GM12878 (cell line): ENCODE results near the gene CDRT15. TPM values are rescaled to one million over a fixed set of nuclear protein-coding genes. Genes with fewer than 3 reads are reported as not detected.

Experiments used
- ATAC-seq: fragments of 200-7000 bp; cut with Tn5 transposase; 3 replicates; pipeline ENCODE4 v1.9.1; 2020; ENCODE audit warnings: mild to moderate bottlenecking, moderate library complexity
- BruUV-seq: library from RNA; stranded (reverse); fragments of 400-500 nt; replicated peaks from 2 replicates; lab custom pipeline; 2021; lab: Mats Ljungman, UMichigan
- CTCF ChIA-PET: fragments of 300-600 bp; sonication (Branson Sonifier 250); formaldehyde crosslinking; extraction: SDS; loops from one replicate; lab custom pipeline; 2021; ENCODE audit warnings: inconsistent platforms; lab: Yijun Ruan, JAX
- POLR2A ChIA-PET: fragments of 350-600 bp; formaldehyde crosslinking; extraction: SDS; loops from one replicate; lab custom pipeline; 2021; ENCODE audit warnings: inconsistent platforms; lab: Charles Lee
- RAD21 ChIA-PET: fragments of 300-600 bp; sonication (Branson Sonifier 250); formaldehyde crosslinking; loops from one replicate; lab custom pipeline; 2023; ENCODE audit warnings: antibody characterized with exemption; ENCODE audit not compliant: unreplicated experiment; lab: Charles Lee
- SMC1A ChIA-PET: fragments of 300-600 bp; sonication (Branson Sonifier 250); formaldehyde crosslinking; loops from one replicate; lab custom pipeline; 2023; ENCODE audit not compliant: unreplicated experiment, uncharacterized antibody; lab: Charles Lee
- DNase-seq: peaks from one replicate; pipeline ENCODE4 v3.0.0-alpha.2; 2011; ENCODE audit warnings: low read depth, low spot score
- FAIRE-seq: peaks from 3 replicates; lab custom pipeline; 2011; peaks lifted over from hg19 to GRCh38; lab: Jason Lieb, UNC
- H2AFZ ChIP-seq: 2 replicates; pipeline ENCODE4 v1.6.0; 2011; ENCODE audit warnings: low read depth, low read length, control low read depth; ENCODE audit not compliant: control insufficient read depth
- H3K27ac ChIP-seq: 2 replicates; pipeline ENCODE4 v1.5.1; 2011; ENCODE audit warnings: control low read depth; ENCODE audit not compliant: control insufficient read depth, insufficient read depth
- H3K27me3 ChIP-seq, 2 experiments: replicated peaks in 1 of 2; 2 replicates each; pipeline versions ENCODE4 v1.6.0 to v1.6.1; 2011; ENCODE audit warnings: low read length in 1 of 2; ENCODE audit not compliant: control insufficient read depth in 2 of 2, insufficient read depth in 2 of 2
- H3K36me3 ChIP-seq, 2 experiments: 2 replicates each; pipeline ENCODE4 v1.5.1; 2011; ENCODE audit warnings: low read length in 1 of 2; ENCODE audit not compliant: control insufficient read depth in 2 of 2, insufficient read depth in 2 of 2
- H3K4me1 ChIP-seq: 2 replicates; pipeline ENCODE4 v1.6.1; 2011; ENCODE audit warnings: mild to moderate bottlenecking, low read length, moderate library complexity, mixed read lengths; ENCODE audit not compliant: control insufficient read depth, insufficient read depth
- H3K4me2 ChIP-seq: 2 replicates; pipeline ENCODE4 v1.6.0; 2011; ENCODE audit warnings: control low read depth; ENCODE audit not compliant: control insufficient read depth, insufficient read depth
- H3K4me3 ChIP-seq: fragments of 200-600 bp; sonication (generic); 2 replicates; pipeline ENCODE4 v1.5.1; 2016
- H3K79me2 ChIP-seq: 2 replicates; pipeline ENCODE4 v1.6.0; 2011; ENCODE audit warnings: low read length; ENCODE audit not compliant: control insufficient read depth, insufficient read depth
- H3K9ac ChIP-seq: 2 replicates; pipeline ENCODE4 v1.8.0; 2011; ENCODE audit warnings: low read length, control low read depth, mixed read lengths; ENCODE audit not compliant: control insufficient read depth, insufficient read depth
- H3K9me3 ChIP-seq: replicated peaks from 3 replicates; pipeline ENCODE4 v1.5.1; 2011; ENCODE audit warnings: mild to moderate bottlenecking, low read length; ENCODE audit not compliant: control insufficient read depth, insufficient read depth
- H4K20me1 ChIP-seq: 2 replicates; pipeline ENCODE4 v1.6.0; 2011; ENCODE audit not compliant: control insufficient read depth, insufficient read depth
- BACH1 ChIP-seq: fragments of 450-650 bp; IDR thresholded peaks from 2 replicates; pipeline ENCODE4 v1.6.1; 2017; ENCODE audit warnings: mild to moderate bottlenecking, borderline replicate concordance
- BHLHE40 ChIP-seq, 2 experiments: fragments of 450-650 bp in 1 of 2; IDR thresholded peaks; 2 replicates each; pipeline ENCODE4 v1.6.1; 2011 to 2017; ENCODE audit warnings: low read depth in 2 of 2, borderline replicate concordance in 1 of 2, improper control_type of control experiment in 1 of 2, low read length in 1 of 2, mild to moderate bottlenecking in 1 of 2
- CHD4 ChIP-seq: fragments of 200-600 bp; sonication (generic); IDR thresholded peaks from 2 replicates; pipeline ENCODE4 v1.6.1; 2016; ENCODE audit warnings: mild to moderate bottlenecking
- ETV6 ChIP-seq, 2 experiments: fragments of 450-650 bp in 1 of 2; IDR thresholded peaks in 1 of 2; conservative IDR thresholded peaks in 1 of 2; 2 replicates each; pipeline ENCODE4 v1.6.1; 2014; ENCODE audit warnings: antibody characterized with exemption in 1 of 2, borderline replicate concordance in 1 of 2, low read depth in 1 of 2, mild to moderate bottlenecking in 1 of 2, moderate library complexity in 1 of 2
- FOXM1 ChIP-seq: IDR thresholded peaks from 2 replicates; pipeline ENCODE4 v1.6.1; 2012; ENCODE audit warnings: low read depth, mild to moderate bottlenecking, inconsistent platforms, low read length, moderate library complexity
- GABPA ChIP-seq: IDR thresholded peaks from 2 replicates; pipeline ENCODE4 v1.6.1; 2014; ENCODE audit warnings: antibody characterized with exemption, low read depth, mild to moderate bottlenecking, inconsistent platforms
- GATAD2B ChIP-seq: fragments of 450-650 bp; conservative IDR thresholded peaks from 2 replicates; pipeline ENCODE4 v1.6.1; 2017; ENCODE audit warnings: low read depth, mild to moderate bottlenecking, moderate library complexity
- MEF2A ChIP-seq: IDR thresholded peaks from 2 replicates; pipeline ENCODE4 v1.6.1; 2011; ENCODE audit warnings: low read depth, mild to moderate bottlenecking, low read length, moderate library complexity; ENCODE audit not compliant: insufficient read depth
- NKRF ChIP-seq: fragments of 450-650 bp; conservative IDR thresholded peaks from 2 replicates; pipeline ENCODE4 v1.6.1; 2017; ENCODE audit warnings: mild to moderate bottlenecking, moderate library complexity
- NR2C1 ChIP-seq: fragments of 450-650 bp; IDR thresholded peaks from 2 replicates; pipeline ENCODE4 v1.6.1; 2017; ENCODE audit warnings: antibody characterized with exemption, mild to moderate bottlenecking, moderate library complexity
- REST ChIP-seq: IDR thresholded peaks from 2 replicates; pipeline ENCODE4 v1.6.1; 2012; ENCODE audit warnings: mild to moderate bottlenecking, low read depth, low read length
- SUPT20H ChIP-seq: IDR thresholded peaks from 2 replicates; pipeline ENCODE4 v1.6.1; 2011; ENCODE audit warnings: low read depth, mild to moderate bottlenecking, low read length, moderate library complexity, borderline replicate concordance; ENCODE audit not compliant: control insufficient read depth
- ZBTB11 ChIP-seq: fragments of 450-650 bp; formaldehyde crosslinking; IDR thresholded peaks from 2 replicates; pipeline ENCODE4 v1.5.0; 2022; ENCODE audit warnings: mild to moderate bottlenecking, missing genetic modification characterization
- WGBS: methylation state at CpG from one replicate; pipeline ENCODE4 v1.1.6; 2016; ENCODE audit warnings: low lambda C conversion rate; ENCODE audit not compliant: insufficient replicate concordance, insufficient coverage; ENCODE audit errors: missing lambda C conversion rate; 5-methylcytosine and 5-hydroxymethylcytosine counted together
- in situ Hi-C: fragments of 300-500 bp; cut with MboI; formaldehyde crosslinking; loops from 9 replicates; pipeline ENCODE4 v1.14.3; 2018; ENCODE audit warnings: mixed read lengths
- intact Hi-C: fragments of 100-400 bp; cut with micrococcal nuclease; formaldehyde crosslinking; loops from one replicate; pipeline ENCODE4 v1.14.2; 2022; ENCODE audit not compliant: unreplicated experiment
- polyA plus RNA-seq, 11 experiments: library from polyadenylated mRNA; depleted of rRNA in 4 of 11; unstranded in 6 of 11; stranded (reverse) in 5 of 11; fragments of >200 nt; fragmentation: Nextera tagmentation in 4 of 11; fragmentation: Illumina TruSeq in 1 of 11; extraction: Ambion mirVana in 4 of 11; extraction: Trizol in 1 of 11; gene quantifications; 1 replicate in 1 of 11; 2 replicates in 10 of 11; pipeline versions ENCODE4 v1.2.1 to v1.2.3, GENCODE V29; 2011 to 2016; ENCODE audit warnings: inconsistent platforms in 2 of 11, missing spikeins in 2 of 11, low read depth in 1 of 11
- total RNA-seq, 4 experiments: library from RNA; depleted of rRNA in 3 of 4; stranded (reverse); fragments of >200 nt in 3 of 4; fragmentation: Illumina TruSeq in 1 of 4; extraction: Trizol in 1 of 4; gene quantifications; 2 replicates each; pipeline versions ENCODE4 v1.2.1 to v1.2.3, GENCODE V29; 2013 to 2021

CDRT15 gene
- total and polyA plus RNA-seq, 10 of the 15 experiments (the other 5 are each of a cell fraction or from before 2014, with no cell fraction given): 0.29 TPM; not detected in 9

- no peak for TF ChIP-seq REST
- no peak for TF ChIP-seq ZBTB11 (CRISPR knock-in tag)
- TF ChIP-seq ETV6 (conservative IDR thresholded peaks at IDR 0.05 in 1 of 2, IDR thresholded peaks at IDR 0.05 in 1 of 2; ENCODE audit: borderline replicate concordance in 1 of 2, low read depth in 1 of 2): no peak
These were observed 28.9 kb downstream of the CDRT15 start (continued) for GRCh38 chr17:14207791-14208190.

GRCh38 chr17:14206891-14207290, 29.8 kb downstream of the CDRT15 start:
- in situ Hi-C loops: no loop called here
- intact Hi-C loops: no loop called here
- DNase-seq (no peak), FAIRE-seq (no peak), ATAC-seq (no peak)
- H3K27ac ChIP-seq: no peak overlapping the region
- peaks cover 0 to 3% of the 10 kb centered on the region in 2 experiments; a peak in 3 of 4 replicates for H3K36me3 ChIP-seq
- ChIA-PET RAD21 (no interaction called here), SMC1A (no interaction called here), POLR2A (no interaction called here), CTCF (no interaction called here)
- H3K4me3 ChIP-seq: no peak overlapping the region
- H4K20me1 ChIP-seq: no peaks in the 10 kb centered on the region
- H3K4me1 ChIP-seq: no peaks in the 10 kb centered on the region
- BruUV-seq: no TSS peak
- WGBS: over 99% methylated on average over 18 of the region's 29 CpGs
- H3K27me3 ChIP-seq: no peaks in the 10 kb centered on the region
- no peak overlapping the region for H3K4me2 ChIP-seq
- H2AFZ ChIP-seq: no peak overlapping the region
- H3K79me2 ChIP-seq: no peaks in the 10 kb centered on the region
- H3K9ac ChIP-seq: no peak overlapping the region
- H3K9me3 ChIP-seq: no peaks in the 10 kb centered on the region; the same call in 2 of the 3 replicates
- TF ChIP-seq GABPA: no peak
- no peak for TF ChIP-seq NKRF
- TF ChIP-seq MEF2A: no peak
- no peak for TF ChIP-seq ETV6 (conservative IDR thresholded peaks at IDR 0.05 in 1 of 2, IDR thresholded peaks at IDR 0.05 in 1 of 2; ENCODE audit: borderline replicate concordance in 1 of 2, low read depth in 1 of 2)
- no peak for TF ChIP-seq FOXM1
- no peak for TF ChIP-seq BACH1
- no peak for TF ChIP-seq GATAD2B
- TF ChIP-seq BHLHE40 (IDR thresholded peaks at IDR 0.05; ENCODE audit: borderline replicate concordance in 1 of 2, low read depth in 2 of 2, low read length in 1 of 2): no peak
- no peak for TF ChIP-seq SUPT20H
- no peak for TF ChIP-seq CHD4
- no peak for TF ChIP-seq NR2C1
